Measurements from ENCODE around the gene TPST2. TPM values are rescaled to one million over a fixed set of nuclear protein-coding genes. Genes with fewer than 3 reads are reported as not detected.

The TPST2 gene
- polyA plus RNA-seq, 2 of the 4 experiments (the other 2 are of a cell fraction) = 10.3 to 10.5 TPM

- ChIA-PET POLR2A (no interaction called here), CTCF (interaction anchor here (0.9 kb wide), 1 partner anchor 13 kb away, joined by 3 read pairs; no protein-coding TSS in a partner anchor)
- FAIRE-seq (no peak), ATAC-seq (no peak), DNase-seq (ENCODE audit: low read depth in 1 of 2, low spot score in 1 of 2) (no peak)
- TF ChIP-seq PBX3 (IDR thresholded peaks at IDR 0.05) = no peak
- TF ChIP-seq HOXB13 (CRISPR knock-in tag; IDR thresholded peaks at IDR 0.05; ENCODE audit: low read depth) = no peak
- Histone ChIP-seq H3K27ac (no peak overlapping the region), H3K9me3 (no peaks in the 10 kb centered on the region), H3K4me1 (no peaks in the 10 kb centered on the region), H3K4me2 (no peak overlapping the region), H3K4me3 (no peak overlapping the region)
- WGBS (ENCODE audit: missing lambda C conversion rate) = 87% methylated on average over 3 of the region's 3 CpGs
These were observed 22.9 kb downstream of the TPST2 start for GRCh38 chr22:26566994-26567393.

- no peaks in the 10 kb centered on the region for H3K4me1 ChIP-seq
- CTCF ChIA-PET = no interaction called here
- no peak overlapping the region for H3K4me3 ChIP-seq
- H3K27ac ChIP-seq = no peak overlapping the region
- DNase-seq (ENCODE audit: low read depth in 1 of 2, low spot score in 1 of 2) (no peak), FAIRE-seq (no peak), ATAC-seq (no peak)
- no peaks in the 10 kb centered on the region for H3K9me3 ChIP-seq
- H3K4me2 ChIP-seq = no peak overlapping the region
- POLR2A ChIA-PET = no interaction called here
- WGBS (ENCODE audit: missing lambda C conversion rate) = 76% methylated on average over 8 of the region's 8 CpGs
- TF ChIP-seq RNF2 (IDR thresholded peaks at IDR 0.05; ENCODE audit: borderline replicate concordance, low read depth) (no peak), NR3C1 (IDR thresholded peaks at IDR 0.05) (no peak), ZC3H11A (IDR thresholded peaks at IDR 0.05) (no peak), JUN (IDR thresholded peaks at IDR 0.05) (no peak), E2F6 (IDR thresholded peaks at IDR 0.05; ENCODE audit: borderline replicate concordance, low read depth) (no peak), MAX (IDR thresholded peaks at IDR 0.05) (no peak), NFE2L2 (conservative IDR thresholded peaks at IDR 0.05; ENCODE audit: low read length) (no peak), EP300 (IDR thresholded peaks at IDR 0.05) (no peak)
- TF ChIP-seq, protein P1, sequence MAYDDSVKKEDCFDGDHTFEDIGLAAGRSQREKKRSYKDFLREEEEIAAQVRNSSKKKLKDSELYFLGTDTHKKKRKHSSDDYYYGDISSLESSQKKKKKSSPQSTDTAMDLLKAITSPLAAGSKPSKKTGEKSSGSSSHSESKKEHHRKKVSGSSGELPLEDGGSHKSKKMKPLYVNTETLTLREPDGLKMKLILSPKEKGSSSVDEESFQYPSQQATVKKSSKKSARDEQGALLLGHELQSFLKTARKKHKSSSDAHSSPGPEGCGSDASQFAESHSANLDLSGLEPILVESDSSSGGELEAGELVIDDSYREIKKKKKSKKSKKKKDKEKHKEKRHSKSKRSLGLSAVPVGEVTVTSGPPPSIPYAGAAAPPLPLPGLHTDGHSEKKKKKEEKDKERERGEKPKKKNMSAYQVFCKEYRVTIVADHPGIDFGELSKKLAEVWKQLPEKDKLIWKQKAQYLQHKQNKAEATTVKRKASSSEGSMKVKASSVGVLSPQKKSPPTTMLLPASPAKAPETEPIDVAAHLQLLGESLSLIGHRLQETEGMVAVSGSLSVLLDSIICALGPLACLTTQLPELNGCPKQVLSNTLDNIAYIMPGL (CRISPR knock-in tag; IDR thresholded peaks at IDR 0.05; ENCODE audit: borderline replicate concordance) = no peak
These were observed 24.0 kb downstream of the TPST2 start for GRCh38 chr22:26565889-26566288.

GRCh38 chr22:26565181-26565580 is 24.8 kb downstream of the TPST2 start:
- no peaks in the 10 kb centered on the region for H3K9me3 ChIP-seq
- DNase-seq (ENCODE audit: low read depth in 1 of 2, low spot score in 1 of 2) (no peak), FAIRE-seq (no peak), ATAC-seq (no peak)
- no peak overlapping the region for H3K4me3 ChIP-seq
- H3K4me2 ChIP-seq = no peak overlapping the region
- CTCF ChIA-PET = interaction anchor here (0.5 kb wide), 1 partner anchor 311 kb away, joined by 3 read pairs; no protein-coding TSS in a partner anchor
- 89% methylated on average over 4 of the region's 6 CpGs for WGBS (ENCODE audit: missing lambda C conversion rate)
- H3K27ac ChIP-seq = no peak overlapping the region
- POLR2A ChIA-PET = no interaction called here
- no peaks in the 10 kb centered on the region for H3K4me1 ChIP-seq
- TF ChIP-seq KDM1A (IDR thresholded peaks at IDR 0.05; ENCODE audit: low read depth) (no peak), SREBF2 (IDR thresholded peaks at IDR 0.05) (no peak), RCOR1 (IDR thresholded peaks at IDR 0.05; ENCODE audit: low read depth, low read length) (no peak), CBX8 (IDR thresholded peaks at IDR 0.05) (no peak), ZNF302 (CRISPR knock-in tag; IDR thresholded peaks at IDR 0.05) (no peak), NPAS2 (CRISPR knock-in tag; IDR thresholded peaks at IDR 0.05; ENCODE audit: borderline replicate concordance) (no peak), POLR2A (IDR thresholded peaks at IDR 0.05; ENCODE audit: low read length) (no peak), TP53 (CRISPR knock-in tag; IDR thresholded peaks at IDR 0.05) (no peak), CBX2 (IDR thresholded peaks at IDR 0.05; ENCODE audit: borderline replicate concordance, low read depth) (no peak), CHD2 (IDR thresholded peaks at IDR 0.05; ENCODE audit: low read length, partially characterized antibody) (no peak), CHD4 (IDR thresholded peaks at IDR 0.05; ENCODE audit: borderline replicate concordance) (no peak), CTCF (IDR thresholded peaks at IDR 0.05) (no peak), JUN (IDR thresholded peaks at IDR 0.05) (no peak), RFX5 (IDR thresholded peaks at IDR 0.05) (no peak), CEBPB (IDR thresholded peaks at IDR 0.05) (no peak), HOXB5 (CRISPR knock-in tag; IDR thresholded peaks at IDR 0.05) (no peak), GATA3 (IDR thresholded peaks at IDR 0.05; ENCODE audit: borderline replicate concordance) (no peak), EP300 (IDR thresholded peaks at IDR 0.05) (no peak), BCL3 (IDR thresholded peaks at IDR 0.05) (no peak)
- TF ChIP-seq, protein P1 (CRISPR knock-in tag; IDR thresholded peaks at IDR 0.05; ENCODE audit: borderline replicate concordance) = no peak
